Measurements from ENCODE around the gene SIAH2. TPM values are rescaled to one million over a fixed set of nuclear protein-coding genes. Genes with fewer than 3 reads are reported as not detected.

Gene SIAH2
- total RNA-seq, 1 experiment from 2014 or later = 17.1 TPM

- H3K36me3 Mint-ChIP-seq = 0 out of 2 replicates have a peak, but pooled peaks cover 2% of the 10 kb centered on the region
- no peaks in the 10 kb centered on the region for H3K27me3 Mint-ChIP-seq (ENCODE audit: low read depth)
- H3K27ac Mint-ChIP-seq = no peak overlapping the region
- ChIA-PET POLR2A (interaction anchor here (0.6 kb wide), 1 partner anchor 208 kb away, joined by 6 read pairs; no protein-coding TSS in a partner anchor), CTCF (interaction anchor here (0.6 to 1.4 kb wide), 2 partner anchors 8 to 33 kb away, joined by 4 to 7 read pairs; partner anchors contain the start of gene SIAH2)
- DNase-seq (ENCODE audit: low spot score) (no peak), ATAC-seq (no peak)
- H3K4me3 Mint-ChIP-seq = no peak overlapping the region
- no peaks in the 10 kb centered on the region for H3K9me3 Mint-ChIP-seq
- TF ChIP-seq TP53 (CRISPR knock-in tag; IDR thresholded peaks at IDR 0.05) (no peak), ZNF532 (CRISPR knock-in tag; IDR thresholded peaks at IDR 0.05; ENCODE audit: borderline replicate concordance) (no peak), SP1 (CRISPR knock-in tag; conservative IDR thresholded peaks at IDR 0.05) (no peak), HMGXB4 (CRISPR knock-in tag; IDR thresholded peaks at IDR 0.05) (no peak), MXD4 (CRISPR knock-in tag; IDR thresholded peaks at IDR 0.05; ENCODE audit: borderline replicate concordance) (no peak), ZNF425 (CRISPR knock-in tag; conservative IDR thresholded peaks at IDR 0.05) (no peak), PREB (CRISPR knock-in tag; IDR thresholded peaks at IDR 0.05; ENCODE audit: borderline replicate concordance) (no peak), MYBL2 (CRISPR knock-in tag; IDR thresholded peaks at IDR 0.05) (no peak), HMGA2 (CRISPR knock-in tag; IDR thresholded peaks at IDR 0.05) (no peak), EMX1 (CRISPR knock-in tag; IDR thresholded peaks at IDR 0.05) (no peak), ATF1 (CRISPR knock-in tag; IDR thresholded peaks at IDR 0.05) (no peak), PRRX2 (CRISPR knock-in tag; IDR thresholded peaks at IDR 0.05) (no peak), ZNF396 (CRISPR knock-in tag; IDR thresholded peaks at IDR 0.05; ENCODE audit: borderline replicate concordance) (no peak), ZBTB21 (CRISPR knock-in tag; IDR thresholded peaks at IDR 0.05; ENCODE audit: borderline replicate concordance) (no peak), FOXJ3 (CRISPR knock-in tag; IDR thresholded peaks at IDR 0.05; ENCODE audit: borderline replicate concordance) (no peak)
- H3K4me1 Mint-ChIP-seq = peaks cover 11% of the 10 kb centered on the region
These were observed 8.1 kb downstream of the SIAH2 start for GRCh38 chr3:150754896-150755295.

GRCh38 chr3:150751781-150752263 is 11.1 kb downstream of the SIAH2 start:
- DNase-seq (ENCODE audit: low spot score) (no peak), ATAC-seq (no peak)
- Mint-ChIP-seq H3K9me3 (no peaks in the 10 kb centered on the region), H3K27ac (no peak overlapping the region), H3K4me3 (no peak overlapping the region), H3K4me1 (peaks cover 13% of the 10 kb centered on the region), H3K27me3 (ENCODE audit: low read depth) (no peaks in the 10 kb centered on the region), H3K36me3 (no peaks in the 10 kb centered on the region)
- CTCF ChIA-PET = no interaction called here
- POLR2A ChIA-PET = no interaction called here
- no peak for TF ChIP-seq CBFB (CRISPR knock-in tag; IDR thresholded peaks at IDR 0.05; ENCODE audit: low read depth)
- TF ChIP-seq ZNF512 (CRISPR knock-in tag; IDR thresholded peaks at IDR 0.05; ENCODE audit: borderline replicate concordance) = no peak
- TF ChIP-seq ZNF671 (CRISPR knock-in tag; IDR thresholded peaks at IDR 0.05) = no peak
- TF ChIP-seq ESRRA (CRISPR knock-in tag; IDR thresholded peaks at IDR 0.05; ENCODE audit: borderline replicate concordance) = no peak
- TF ChIP-seq FOXP4 (CRISPR knock-in tag; IDR thresholded peaks at IDR 0.05) = no peak
- TF ChIP-seq ZMAT4 (CRISPR knock-in tag; IDR thresholded peaks at IDR 0.05) = no peak
- TF ChIP-seq ZNF232 (CRISPR knock-in tag; IDR thresholded peaks at IDR 0.05) = no peak

Data from WTC11 (cell line).